HUES48 (cell line): ENCODE results near the gene GRM3.
A peak's percentile ranks its signal among the peaks of the same experiment; 100 is the strongest.

ENCODE experiments used
- H3K27ac ChIP-seq: one replicate; pipeline ENCODE4 v1.7.0; 2013; ENCODE audit warnings: low read depth, low read length, inconsistent platforms
- H3K27me3 ChIP-seq: 2 replicates; pipeline ENCODE4 v1.6.1; 2013; ENCODE audit warnings: mild to moderate bottlenecking, low read length; ENCODE audit not compliant: control insufficient read depth, insufficient read depth
- H3K36me3 ChIP-seq: 2 replicates; pipeline ENCODE4 v1.6.1; 2013; ENCODE audit warnings: low read length; ENCODE audit not compliant: control insufficient read depth, insufficient read depth
- H3K4me1 ChIP-seq: 2 replicates; pipeline ENCODE4 v1.6.1; 2013; ENCODE audit warnings: mild to moderate bottlenecking, low read length; ENCODE audit not compliant: control insufficient read depth, insufficient read depth
- H3K4me3 ChIP-seq: 2 replicates; pipeline ENCODE4 v1.5.1; 2013; ENCODE audit warnings: mild to moderate bottlenecking, low read depth, low read length
- H3K9ac ChIP-seq: 2 replicates; pipeline ENCODE4 v1.6.1; 2013; ENCODE audit warnings: mild to moderate bottlenecking, low read depth, low read length, moderate library complexity
- H3K9me3 ChIP-seq: 2 replicates; pipeline ENCODE4 v1.6.1; 2013; ENCODE audit warnings: low read length; ENCODE audit not compliant: control insufficient read depth, insufficient read depth

Gene GRM3

GRCh38 chr7:86706406-86706805 lies 62.7 kb downstream of the GRM3 start:
- Histone ChIP-seq H3K27ac (no peak overlapping the region), H3K9me3 (no peaks in the 10 kb centered on the region), H3K4me3 (no peak overlapping the region), H3K9ac (no peak overlapping the region), H3K36me3 (no peaks in the 10 kb centered on the region), H3K27me3 (no peaks in the 10 kb centered on the region), H3K4me1 (peaks cover 11% of the 10 kb centered on the region)

GRCh38 chr7:86708031-86708680 lies 64.4 kb downstream of the GRM3 start:
- Histone ChIP-seq H3K36me3 (no peaks in the 10 kb centered on the region), H3K27ac (peak overlapping the region; percentile 39), H3K9me3 (no peaks in the 10 kb centered on the region), H3K4me1 (peaks cover 11% of the 10 kb centered on the region), H3K27me3 (no peaks in the 10 kb centered on the region), H3K9ac (no peak overlapping the region), H3K4me3 (no peak overlapping the region)

- H3K9ac ChIP-seq, result no peak overlapping the region
- H3K27me3 ChIP-seq, result no peaks in the 10 kb centered on the region
- H3K4me1 ChIP-seq, result no peaks in the 10 kb centered on the region
- no peaks in the 10 kb centered on the region for H3K36me3 ChIP-seq
- H3K4me3 ChIP-seq, result no peak overlapping the region
- H3K27ac ChIP-seq, result no peak overlapping the region
- no peaks in the 10 kb centered on the region for H3K9me3 ChIP-seq
Observed at GRCh38 chr7:86720306-86720705, 76.6 kb downstream of the GRM3 start.

- no peak overlapping the region for H3K4me3 ChIP-seq
- H3K27ac ChIP-seq, result no peak overlapping the region
- H3K36me3 ChIP-seq, result no peaks in the 10 kb centered on the region
- no peaks in the 10 kb centered on the region for H3K4me1 ChIP-seq
- no peak overlapping the region for H3K9ac ChIP-seq
- H3K9me3 ChIP-seq, result peaks cover 12% of the 10 kb centered on the region
- H3K27me3 ChIP-seq, result no peaks in the 10 kb centered on the region
Observed at GRCh38 chr7:86733783-86734182, 90.1 kb downstream of the GRM3 start.

- Histone ChIP-seq H3K9ac (no peak overlapping the region), H3K9me3 (no peaks in the 10 kb centered on the region), H3K4me3 (no peak overlapping the region), H3K27ac (no peak overlapping the region), H3K4me1 (peaks cover 14% of the 10 kb centered on the region), H3K36me3 (no peaks in the 10 kb centered on the region), H3K27me3 (no peaks in the 10 kb centered on the region)
Observed at GRCh38 chr7:86745013-86745745, 101.5 kb downstream of the GRM3 start.

GRCh38 chr7:86747698-86748097 lies 104.0 kb downstream of the GRM3 start:
- Histone ChIP-seq H3K9ac (no peak overlapping the region), H3K4me1 (peaks cover 14% of the 10 kb centered on the region), H3K27me3 (no peaks in the 10 kb centered on the region), H3K4me3 (no peak overlapping the region), H3K9me3 (no peaks in the 10 kb centered on the region), H3K27ac (no peak overlapping the region), H3K36me3 (no peaks in the 10 kb centered on the region)

- Histone ChIP-seq H3K27me3 (no peaks in the 10 kb centered on the region), H3K36me3 (no peaks in the 10 kb centered on the region), H3K4me3 (no peak overlapping the region), H3K27ac (no peak overlapping the region), H3K4me1 (peaks cover 14% of the 10 kb centered on the region), H3K9me3 (no peaks in the 10 kb centered on the region), H3K9ac (no peak overlapping the region)
Observed at GRCh38 chr7:86748201-86748600, 104.5 kb downstream of the GRM3 start.

GRCh38 chr7:86748843-86749719 lies 105.4 kb downstream of the GRM3 start:
- no peaks in the 10 kb centered on the region for H3K9me3 ChIP-seq

GRCh38 chr7:86749741-86750665 lies 106.3 kb downstream of the GRM3 start:
- H3K4me3 ChIP-seq, result no peak overlapping the region
- H3K27ac ChIP-seq, result no peak overlapping the region
- no peaks in the 10 kb centered on the region for H3K27me3 ChIP-seq
- H3K9me3 ChIP-seq, result no peaks in the 10 kb centered on the region
- H3K36me3 ChIP-seq, result no peaks in the 10 kb centered on the region
- no peak overlapping the region for H3K9ac ChIP-seq
- H3K4me1 ChIP-seq, result peaks cover 14% of the 10 kb centered on the region

More at GRCh38 chr7:86748843-86749719, 105.4 kb downstream of the GRM3 start:
- Histone ChIP-seq H3K9ac (no peak overlapping the region), H3K36me3 (no peaks in the 10 kb centered on the region), H3K27ac (no peak overlapping the region), H3K4me3 (no peak overlapping the region), H3K27me3 (no peaks in the 10 kb centered on the region), H3K4me1 (peaks cover 14% of the 10 kb centered on the region)

GRCh38 chr7:86760236-86760635 lies 116.5 kb downstream of the GRM3 start:
- no peak overlapping the region for H3K9ac ChIP-seq
- H3K4me3 ChIP-seq, result 0 out of 2 replicates have a peak overlapping the region, but pooled peaks have one; percentile 1
- no peaks in the 10 kb centered on the region for H3K27me3 ChIP-seq
- no peaks in the 10 kb centered on the region for H3K9me3 ChIP-seq
- peak overlapping the region; percentile 71 for H3K27ac ChIP-seq
- H3K4me1 ChIP-seq, result peaks cover 46% of the 10 kb centered on the region
- no peaks in the 10 kb centered on the region for H3K36me3 ChIP-seq
